Measurements from ENCODE around the gene PSD2.

Gene PSD2

DNA sequence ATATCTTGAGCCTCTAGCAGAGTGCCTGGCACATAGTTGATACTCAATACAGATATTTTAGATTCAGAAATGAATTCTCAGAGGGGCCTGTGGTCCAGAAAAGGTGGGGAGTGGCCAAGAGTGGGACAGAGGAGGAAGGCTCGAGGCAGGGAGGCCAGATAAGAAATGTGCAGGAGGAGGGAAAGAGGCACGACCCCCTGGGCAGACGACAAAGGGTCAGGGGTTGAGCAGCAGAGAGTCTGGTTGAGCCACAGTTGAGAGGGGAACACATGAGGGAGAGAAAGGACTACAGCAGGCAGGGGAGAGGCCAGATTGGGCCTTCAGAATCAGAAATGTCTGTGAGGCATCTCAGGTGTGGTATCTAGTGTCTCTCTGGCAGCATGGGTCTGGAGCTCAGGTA is 89.1 kb downstream of the PSD2 start:
- no peak for DNase-seq

DNA sequence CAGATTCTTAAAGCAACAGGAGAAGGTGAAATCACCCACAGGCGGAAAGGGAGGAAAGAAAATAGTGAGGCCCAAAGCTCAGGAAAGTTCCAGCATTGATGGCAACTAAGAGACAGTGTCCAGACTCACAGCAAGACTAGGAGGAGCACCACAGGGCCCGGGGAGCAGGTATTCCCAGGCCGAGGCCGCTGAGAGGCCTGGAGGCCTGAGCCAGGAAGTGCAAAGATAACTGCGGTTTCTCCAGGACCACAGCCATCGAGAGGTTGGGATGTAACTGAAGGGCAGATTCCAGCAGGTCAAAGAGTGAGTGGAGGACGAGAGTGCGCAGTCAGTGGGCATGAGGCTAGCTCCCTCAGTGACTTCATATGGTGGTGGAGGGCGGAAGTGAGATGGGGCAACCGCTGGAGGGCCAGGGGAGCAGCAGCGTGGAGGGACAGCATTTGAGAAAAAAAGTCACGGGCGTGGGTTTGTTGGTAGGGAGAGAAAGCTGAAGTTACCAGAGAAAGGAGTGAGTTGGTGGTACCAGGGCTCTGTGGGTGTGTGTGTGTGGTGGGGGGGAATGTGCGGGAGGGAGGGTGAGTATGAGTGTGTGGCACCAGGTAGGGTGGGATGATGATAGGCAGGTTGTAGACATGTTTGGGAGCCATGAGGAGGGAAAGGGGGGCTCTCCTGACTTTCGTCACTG is 89.7 kb downstream of the PSD2 start:
- DNase-seq, result no peak

DNA sequence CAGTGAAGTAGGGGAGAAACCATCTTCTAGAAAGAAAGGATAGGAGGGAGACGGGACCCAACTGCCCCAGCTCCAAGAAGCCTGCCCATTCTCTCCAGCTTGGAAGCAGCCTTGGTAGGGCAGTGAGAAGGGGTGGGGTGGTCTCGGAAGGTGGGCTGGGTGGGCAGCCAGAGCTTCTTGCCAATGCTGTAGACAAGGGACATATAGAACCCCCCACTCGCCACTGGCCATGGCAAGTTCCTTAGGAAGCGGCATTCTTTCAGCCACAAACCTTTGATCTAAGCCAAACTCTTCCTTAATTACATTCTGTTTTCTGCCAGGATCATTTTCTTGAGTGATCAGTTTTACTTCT is 90.2 kb downstream of the PSD2 start:
- no peak for DNase-seq

DNA sequence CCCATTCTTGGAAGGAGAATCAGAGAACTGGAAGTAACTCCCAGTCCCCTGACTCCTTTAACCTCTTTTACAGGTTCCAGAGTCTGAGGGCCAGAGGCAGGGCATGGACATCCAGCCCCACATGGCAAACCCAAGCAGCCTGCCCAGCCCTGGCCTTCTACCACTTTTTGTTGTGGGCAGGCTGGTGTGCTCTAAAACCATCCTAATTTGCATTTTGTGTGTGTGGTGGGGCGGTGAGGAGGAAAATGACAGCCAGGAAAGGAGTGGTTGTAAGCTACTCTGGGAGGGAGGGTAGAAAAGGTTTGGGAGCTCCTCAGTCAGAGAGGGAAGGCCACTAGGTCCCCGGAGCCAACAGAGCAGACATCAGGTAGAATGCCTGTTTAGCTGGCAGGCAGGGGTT is 90.6 kb downstream of the PSD2 start:
- no peak for DNase-seq

DNA sequence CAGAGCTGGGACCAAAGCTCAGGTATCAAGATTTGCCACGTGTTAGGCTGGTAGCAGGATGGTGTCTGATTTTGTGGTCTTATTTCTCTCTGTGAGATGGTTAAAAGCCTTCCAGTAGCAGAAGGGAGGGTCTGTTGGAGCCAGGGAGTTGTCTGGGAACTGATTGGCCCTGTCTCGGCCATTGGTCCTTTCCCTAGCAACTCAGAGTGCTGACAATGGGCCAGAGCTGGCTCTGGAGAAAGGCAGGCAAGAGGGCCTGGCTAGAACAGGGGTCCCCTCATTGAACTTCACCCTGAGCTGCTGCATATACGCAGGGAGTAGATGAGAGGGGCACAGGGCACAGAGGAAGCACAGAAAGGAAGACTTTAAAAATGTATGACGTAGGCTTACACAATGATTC is 92.8 kb downstream of the PSD2 start:
- DNase-seq, result no peak

DNA sequence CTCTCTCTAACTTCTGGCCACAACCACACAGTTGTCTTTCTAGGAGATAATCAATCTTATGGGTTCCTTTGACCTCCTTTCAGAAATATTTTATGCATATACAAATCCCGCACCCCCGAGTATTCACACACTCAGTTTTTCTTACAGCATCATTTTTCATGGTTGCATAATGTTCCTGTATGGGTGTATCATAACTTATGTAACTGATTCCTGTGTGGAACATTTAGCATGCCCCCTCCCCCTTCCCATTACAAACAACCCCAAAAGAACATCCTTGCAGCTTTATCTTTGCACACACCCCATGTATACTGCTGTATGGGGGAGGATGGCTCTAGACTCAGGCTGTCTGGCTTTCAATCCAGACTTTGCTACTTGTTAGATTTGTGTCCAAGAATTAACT is 93.8 kb downstream of the PSD2 start:
- no peak for DNase-seq

DNA sequence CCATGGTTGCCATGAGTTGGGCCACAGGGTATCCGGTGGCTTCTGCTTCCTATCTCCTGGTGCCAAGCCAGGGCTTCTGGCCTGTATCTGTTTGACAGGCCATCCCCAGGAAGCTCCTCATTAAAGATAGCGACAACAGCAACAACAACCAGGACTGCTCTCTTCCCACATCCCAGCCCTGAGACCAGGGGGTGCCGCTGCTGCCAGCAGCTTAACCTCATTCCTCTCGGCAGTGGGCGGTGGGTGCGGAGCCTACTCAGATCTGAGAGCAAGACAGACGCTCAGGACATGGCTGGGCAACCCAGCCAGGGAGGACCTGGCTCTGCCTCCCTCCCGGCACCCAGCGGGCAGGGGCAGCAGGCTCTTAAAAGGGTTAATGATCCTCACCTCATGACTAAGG is 98.3 kb downstream of the PSD2 start:
- DNase-seq, result no peak

Measured in EL (cell line).